Measurements from ENCODE around the gene PPFIA4. TPM values are rescaled to one million over a fixed set of nuclear protein-coding genes. Genes with fewer than 3 reads are reported as not detected.
"Not testable (repeated sequence)": the region's sequence is repeated elsewhere in the genome, so short reads cannot be mapped to it uniquely, and the experiment has no call there.

Gene PPFIA4
- total RNA-seq, 1 donor from 2014 or later, result 74.7 TPM

DNA sequence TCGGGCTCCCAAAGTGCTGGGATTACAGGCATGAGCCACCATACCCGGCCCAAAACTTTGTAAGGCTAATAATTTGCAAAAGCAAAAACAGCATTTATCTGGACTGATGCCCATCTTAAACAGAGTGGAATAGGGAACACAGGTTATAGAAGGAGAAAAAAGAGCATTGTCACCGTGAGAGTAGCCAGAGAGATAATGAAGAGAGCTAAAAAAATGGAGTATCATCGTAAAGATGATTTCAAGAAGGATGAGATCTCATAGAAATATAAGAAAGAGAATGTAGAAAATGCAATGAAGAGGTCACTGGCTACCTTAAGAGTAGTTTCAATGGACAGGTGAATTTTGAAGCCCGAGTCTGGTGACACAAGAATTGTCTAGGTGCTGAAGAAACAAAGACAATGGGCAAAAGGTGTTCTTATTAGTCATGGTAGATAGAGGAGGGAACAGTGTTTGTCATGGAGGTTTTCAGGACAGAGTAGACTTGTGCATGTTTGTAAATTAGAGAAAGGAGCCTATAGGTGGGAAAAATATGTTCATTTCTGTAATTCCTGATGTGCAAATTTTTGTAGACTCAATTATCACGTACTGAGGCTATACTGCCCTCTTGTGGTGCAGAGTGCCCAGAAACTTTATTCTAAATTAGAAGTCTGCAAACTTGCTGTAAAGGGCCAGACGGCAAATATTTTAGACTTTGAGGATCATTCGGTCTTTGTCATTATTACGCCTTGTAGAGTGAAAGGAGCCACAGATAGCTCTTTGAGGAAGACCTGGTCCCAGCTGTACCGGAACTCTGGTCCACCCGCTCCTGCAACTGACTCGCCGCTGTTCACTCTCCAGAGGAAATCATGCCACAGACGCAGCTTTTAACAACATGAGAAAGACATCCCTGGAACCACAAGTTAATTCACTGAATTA lies 27.2 kb upstream of the PPFIA4 start:
- peak; percentile 77 for TF ChIP-seq CTCF (IDR thresholded peaks at IDR 0.05; ENCODE audit: partially characterized antibody, unreplicated experiment)
- Mint-ChIP-seq H3K4me1 (ENCODE audit: low read depth, unreplicated experiment) (no peaks in the 10 kb centered on the region), H3K36me3 (ENCODE audit: unreplicated experiment) (no peaks in the 10 kb centered on the region), H3K9me3 (ENCODE audit: unreplicated experiment) (no peaks in the 10 kb centered on the region), H3K27me3 (ENCODE audit: unreplicated experiment) (peaks cover 2% of the 10 kb centered on the region), H3K4me3 (ENCODE audit: unreplicated experiment) (no peak overlapping the region), H3K27ac (ENCODE audit: unreplicated experiment) (no peak overlapping the region)
- DNase-seq, result peak; percentile 31

DNA sequence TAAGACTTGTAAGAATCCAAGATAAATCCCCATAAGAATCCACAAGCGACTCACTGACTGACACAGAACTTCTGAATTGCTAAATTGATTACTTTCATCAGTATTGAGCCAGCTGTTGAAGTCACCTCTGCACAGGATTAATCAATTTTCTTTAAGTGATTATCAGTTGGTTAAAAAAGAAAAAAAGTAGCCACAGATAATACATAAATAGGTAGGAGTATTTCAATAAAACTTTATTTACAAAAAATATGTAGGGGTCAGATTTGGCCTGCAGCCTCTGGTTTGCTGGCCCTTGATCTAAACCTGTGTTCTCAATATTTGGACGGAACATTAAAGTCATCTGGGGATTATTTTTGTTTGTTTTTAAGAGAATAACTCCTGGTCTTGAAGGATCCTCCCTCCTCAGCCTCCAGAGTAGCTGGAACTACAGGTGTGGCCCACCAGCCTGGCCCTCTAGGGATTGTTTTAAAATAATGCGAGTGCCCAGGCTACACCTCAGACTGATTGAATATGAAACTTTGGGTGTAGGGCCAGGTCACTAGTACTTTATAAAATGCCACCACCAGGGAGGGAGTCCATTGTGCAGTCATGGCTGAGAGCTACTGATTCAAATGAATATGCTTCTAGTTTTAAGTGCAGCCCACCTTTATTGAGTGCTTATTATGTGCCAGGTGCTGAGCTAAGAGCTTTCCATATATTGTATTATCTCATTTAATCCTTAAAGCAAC lies 25.9 kb upstream of the PPFIA4 start:
- H3K4me3 Mint-ChIP-seq (ENCODE audit: unreplicated experiment), result no peak overlapping the region
- H3K27me3 Mint-ChIP-seq (ENCODE audit: unreplicated experiment), result no peaks in the 10 kb centered on the region

DNA sequence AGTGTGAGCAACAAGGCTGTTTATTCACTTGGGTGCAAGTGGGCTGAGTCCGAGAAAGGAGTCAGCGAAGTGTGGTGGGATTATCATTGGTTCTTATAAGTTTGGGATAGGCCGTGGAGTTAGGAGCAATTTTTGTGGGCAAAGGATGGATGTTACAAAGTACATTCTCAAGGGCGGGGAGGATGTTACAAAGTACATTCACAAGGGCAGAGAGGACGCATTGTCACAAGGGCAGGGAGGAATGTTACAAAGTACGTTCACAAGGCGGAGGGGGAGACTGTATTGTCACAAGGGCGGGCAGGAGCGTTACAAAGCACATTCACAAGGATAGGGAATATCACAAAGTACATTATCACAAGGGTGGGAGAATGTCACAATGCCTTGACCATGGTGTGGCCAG lies 24.3 kb upstream of the PPFIA4 start:
- Mint-ChIP-seq H3K36me3 (ENCODE audit: unreplicated experiment) (no peaks in the 10 kb centered on the region), H3K27ac (ENCODE audit: unreplicated experiment) (no peak overlapping the region), H3K4me3 (ENCODE audit: unreplicated experiment) (no peak overlapping the region), H3K27me3 (ENCODE audit: unreplicated experiment) (peaks cover 3% of the 10 kb centered on the region), H3K4me1 (ENCODE audit: low read depth, unreplicated experiment) (peaks cover 6% of the 10 kb centered on the region), H3K9me3 (ENCODE audit: unreplicated experiment) (peaks cover 3% of the 10 kb centered on the region)
- no peak for TF ChIP-seq CTCF (IDR thresholded peaks at IDR 0.05; ENCODE audit: partially characterized antibody, unreplicated experiment)
- no peak for DNase-seq

More for the DNA sequence above, 25.9 kb upstream of the PPFIA4 start:
- Mint-ChIP-seq H3K27ac (ENCODE audit: unreplicated experiment) (no peak overlapping the region), H3K4me1 (ENCODE audit: low read depth, unreplicated experiment) (no peaks in the 10 kb centered on the region), H3K36me3 (ENCODE audit: unreplicated experiment) (no peaks in the 10 kb centered on the region), H3K9me3 (ENCODE audit: unreplicated experiment) (no peaks in the 10 kb centered on the region)
- no peak for DNase-seq
- TF ChIP-seq CTCF (IDR thresholded peaks at IDR 0.05; ENCODE audit: partially characterized antibody, unreplicated experiment), result no peak

- DNase-seq, result no peak
- Mint-ChIP-seq H3K27me3 (ENCODE audit: unreplicated experiment) (peaks cover 5% of the 10 kb centered on the region), H3K27ac (ENCODE audit: unreplicated experiment) (no peak overlapping the region), H3K4me1 (ENCODE audit: low read depth, unreplicated experiment) (peaks cover 6% of the 10 kb centered on the region), H3K4me3 (ENCODE audit: unreplicated experiment) (no peak overlapping the region), H3K9me3 (ENCODE audit: unreplicated experiment) (peaks cover 4% of the 10 kb centered on the region), H3K36me3 (ENCODE audit: unreplicated experiment) (no peaks in the 10 kb centered on the region)
- TF ChIP-seq CTCF (IDR thresholded peaks at IDR 0.05; ENCODE audit: partially characterized antibody, unreplicated experiment), result no peak
Measured at GRCh38 chr1:203002951-203003350, 23.3 kb upstream of the PPFIA4 start.

DNA sequence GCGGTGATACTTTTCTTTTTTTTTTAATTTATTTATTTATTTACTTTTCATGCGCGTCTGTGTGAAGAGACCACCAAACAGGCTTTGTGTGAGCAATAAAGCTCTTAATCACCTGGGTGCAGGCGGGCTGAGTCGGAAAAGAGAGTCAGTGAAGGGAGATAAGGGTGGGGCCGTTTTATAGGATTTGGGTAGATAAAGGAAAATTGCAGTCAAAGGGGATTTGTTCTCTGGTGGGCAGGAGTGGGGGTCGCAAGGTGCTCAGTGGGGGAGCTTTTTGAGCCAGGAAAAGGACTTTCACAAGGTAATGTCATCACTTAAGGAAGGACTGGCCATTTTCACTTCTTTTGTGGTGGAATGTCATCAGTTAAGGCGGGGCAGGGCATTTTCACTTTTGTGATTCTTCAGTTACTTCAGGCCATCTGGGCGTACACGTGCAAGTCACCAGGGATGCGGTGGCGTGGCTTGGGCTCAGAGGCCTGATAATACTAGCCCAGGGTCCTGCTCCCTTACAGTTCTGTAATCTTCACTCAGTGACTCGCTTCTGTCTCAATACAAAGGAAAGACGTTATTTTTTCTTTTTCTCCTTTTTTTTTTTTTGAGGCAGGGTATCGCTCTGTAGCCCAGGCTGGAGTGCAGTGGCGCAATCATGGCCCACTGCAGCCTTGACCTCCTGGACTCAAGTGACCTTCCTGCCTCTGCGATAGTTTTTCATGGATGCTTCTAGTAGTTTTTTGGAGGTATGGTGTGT lies 20.7 kb upstream of the PPFIA4 start:
- H3K9me3 Mint-ChIP-seq (ENCODE audit: unreplicated experiment); DNase-seq: not testable (repeated sequence)

More for the DNA sequence above, 20.7 kb upstream of the PPFIA4 start:
- Mint-ChIP-seq H3K4me1 (ENCODE audit: low read depth, unreplicated experiment) (peaks cover 12% of the 10 kb centered on the region), H3K27ac (ENCODE audit: unreplicated experiment) (peak overlapping the region; percentile 14), H3K4me3 (ENCODE audit: unreplicated experiment) (peak overlapping the region; percentile 95)
- H3K36me3 Mint-ChIP-seq (ENCODE audit: unreplicated experiment); H3K27me3 Mint-ChIP-seq (ENCODE audit: unreplicated experiment): not testable (repeated sequence)

All from glutamatergic neuron (in vitro differentiated cells).